HG02852 (cell line): ENCODE results near the gene CARM1.
"Not testable (repeated sequence)": the region's sequence is repeated elsewhere in the genome, so short reads cannot be mapped to it uniquely, and the experiment has no call there.

Experiments used
- ATAC-seq: cut with Tn5 transposase; IDR thresholded peaks from one replicate; pipeline ENCODE4 v1.9.1; 2021; ENCODE audit warnings: mild to moderate bottlenecking, moderate library complexity; ENCODE audit not compliant: unreplicated experiment

CARM1 gene

GRCh38 chr19:10846500-10847202, 24.7 kb upstream of the CARM1 start:
- ATAC-seq = no peak

- no peak for ATAC-seq
Measured at GRCh38 chr19:10848230-10848856, 23.0 kb upstream of the CARM1 start, which contains the start of gene C19orf38. Gene C19orf38 (plus strand): TSS chr19:10848415. CDS start chr19:10848509, 94 bp downstream.

- ATAC-seq = no peak
Measured at GRCh38 chr19:10850631-10851030, 20.7 kb upstream of the CARM1 start.

GRCh38 chr19:10852098-10852800, 19.1 kb upstream of the CARM1 start:
- ATAC-seq = no peak

- no peak for ATAC-seq
Measured at GRCh38 chr19:10852941-10853340, 18.4 kb upstream of the CARM1 start.

- ATAC-seq = no peak
Measured at GRCh38 chr19:10854350-10855089, 16.8 kb upstream of the CARM1 start.

- ATAC-seq = no peak
Measured at GRCh38 chr19:10855879-10856522, 15.4 kb upstream of the CARM1 start.

- ATAC-seq = not testable (repeated sequence)
Measured at GRCh38 chr19:10856899-10857298, 14.5 kb upstream of the CARM1 start.

GRCh38 chr19:10858204-10858828, 13.0 kb upstream of the CARM1 start:
- no peak for ATAC-seq

GRCh38 chr19:10861103-10861651, 10.2 kb upstream of the CARM1 start:
- ATAC-seq = no peak

- ATAC-seq = no peak
Measured at GRCh38 chr19:10862561-10863106, 8.7 kb upstream of the CARM1 start.

- no peak for ATAC-seq
Measured at GRCh38 chr19:10863107-10863717, 8.1 kb upstream of the CARM1 start.

GRCh38 chr19:10864538-10864899, 6.8 kb upstream of the CARM1 start:
- no peak for ATAC-seq

- no peak for ATAC-seq
Measured at GRCh38 chr19:10866495-10866894, 4.9 kb upstream of the CARM1 start.

GRCh38 chr19:10868872-10869547, 2.3 kb upstream of the CARM1 start:
- no peak for ATAC-seq

- ATAC-seq = not testable (repeated sequence)
Measured at GRCh38 chr19:10869872-10870311, 1.5 kb upstream of the CARM1 start.

- peak; percentile 1 for ATAC-seq
Measured at GRCh38 chr19:10870501-10870954, 825 bp upstream of the CARM1 start.

GRCh38 chr19:10871711-10872545, 575 bp downstream of the CARM1 start:
- ATAC-seq = no peak
